DMS53 treated with DMSO at 0.1 percent for 48 hours (cell line): ENCODE results near the gene CAMKMT.

Experiments used
- DNase-seq: peaks from one replicate; lab custom pipeline; 2025; ENCODE audit not compliant: unreplicated experiment; lab: John Stamatoyannopoulos, UW

Gene CAMKMT

DNA sequence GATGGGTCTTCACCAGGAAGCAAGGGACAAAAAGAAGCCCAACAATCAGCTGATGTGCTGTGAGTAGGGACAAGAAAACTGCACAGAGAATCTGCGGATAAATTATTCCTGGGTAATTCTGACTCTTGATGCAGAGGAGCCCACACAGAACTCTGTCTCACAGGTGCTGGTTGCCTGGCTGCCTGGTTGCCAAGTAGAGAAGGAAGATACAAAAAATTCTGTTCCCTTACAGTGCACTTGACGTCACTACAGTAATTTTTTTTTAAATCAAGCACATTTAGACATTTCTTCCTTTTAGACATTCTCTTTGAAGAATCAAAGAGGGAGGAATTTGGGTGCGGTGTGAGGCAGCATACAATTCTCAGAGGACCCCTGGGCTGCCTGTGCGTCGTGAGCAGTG lies 427.7 kb downstream of the CAMKMT start:
- DNase-seq: no peak

DNA sequence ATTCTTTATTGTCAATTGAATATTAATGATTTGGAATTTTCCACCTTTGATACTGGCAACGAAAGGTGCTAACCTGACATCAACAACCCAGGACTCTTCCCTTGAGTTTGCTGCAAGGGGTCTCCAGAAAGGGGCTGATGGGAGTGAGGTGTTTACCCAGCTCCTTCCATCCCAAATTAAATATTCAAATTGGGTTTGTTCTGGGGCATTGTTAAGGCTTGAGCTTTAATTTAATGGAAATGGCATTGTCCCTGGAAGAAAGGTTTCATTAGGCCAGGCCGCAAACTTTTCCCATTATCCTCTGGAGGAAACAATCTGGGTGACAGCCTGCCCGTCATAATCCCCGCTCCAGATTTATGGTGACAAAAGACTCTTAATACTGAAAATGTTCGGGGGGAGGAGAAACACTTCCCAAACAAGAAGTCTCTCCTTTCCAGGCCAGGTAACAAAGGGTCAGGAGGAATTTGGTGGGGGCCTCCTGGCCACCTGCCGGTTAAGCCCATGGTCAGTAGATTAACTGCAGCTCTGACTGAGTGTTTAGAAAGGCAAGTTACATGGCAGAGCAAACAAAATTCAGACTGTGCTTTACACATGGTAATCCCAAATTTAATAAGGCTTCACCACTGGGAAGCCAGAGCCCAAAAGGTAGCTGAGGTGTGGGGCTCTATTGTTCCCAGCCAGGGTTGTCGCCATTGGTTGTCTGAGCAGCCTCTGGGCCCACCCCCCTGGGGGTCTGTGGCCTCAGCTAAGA lies 428.4 kb downstream of the CAMKMT start:
- DNase-seq: no peak

DNA sequence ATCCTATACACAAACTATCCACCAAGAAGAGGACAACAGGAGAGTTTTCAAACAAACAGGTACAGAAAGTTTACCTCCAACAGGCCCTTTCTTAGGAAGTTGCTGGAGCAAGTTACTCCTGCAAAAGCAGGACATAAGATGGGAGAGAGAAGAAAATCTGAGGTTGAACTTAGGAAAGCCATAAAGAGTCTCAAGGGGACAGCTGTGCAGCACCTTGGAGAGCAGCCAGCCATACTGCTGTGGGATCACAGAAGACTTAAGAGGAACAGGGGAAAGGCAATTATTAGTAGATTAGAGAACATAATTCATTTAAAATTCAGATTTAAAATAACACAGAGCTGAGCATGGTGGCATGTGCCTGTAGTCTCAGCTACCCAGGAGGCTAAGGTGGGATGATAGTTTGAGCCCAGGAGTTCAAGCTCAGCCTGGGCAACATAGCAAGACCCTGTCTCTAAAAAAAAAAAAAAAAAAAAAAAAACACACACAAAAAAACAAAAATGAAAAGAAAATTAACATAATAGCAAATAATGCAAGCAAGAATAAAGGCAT lies 431.6 kb downstream of the CAMKMT start:
- DNase-seq: no peak

DNA sequence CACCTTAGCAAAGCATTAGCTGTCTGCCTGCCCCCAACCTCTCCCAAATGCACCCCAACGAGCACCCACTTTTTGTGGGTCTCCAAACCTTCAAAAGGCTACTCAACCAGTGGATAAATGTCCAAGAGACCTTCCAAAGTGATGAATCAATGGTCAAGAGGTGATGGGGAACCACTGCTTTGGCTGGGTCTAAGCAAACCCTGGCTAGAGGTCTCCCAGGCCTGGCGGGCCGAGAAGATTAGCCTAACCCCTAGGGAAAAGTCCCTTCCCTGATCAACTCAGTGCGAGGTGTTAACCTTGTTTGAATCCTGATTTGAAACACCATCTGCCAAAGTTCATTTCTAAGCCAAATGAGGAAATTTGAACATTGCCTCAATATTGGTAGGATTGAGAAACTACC lies 435.0 kb downstream of the CAMKMT start:
- no peak for DNase-seq

DNA sequence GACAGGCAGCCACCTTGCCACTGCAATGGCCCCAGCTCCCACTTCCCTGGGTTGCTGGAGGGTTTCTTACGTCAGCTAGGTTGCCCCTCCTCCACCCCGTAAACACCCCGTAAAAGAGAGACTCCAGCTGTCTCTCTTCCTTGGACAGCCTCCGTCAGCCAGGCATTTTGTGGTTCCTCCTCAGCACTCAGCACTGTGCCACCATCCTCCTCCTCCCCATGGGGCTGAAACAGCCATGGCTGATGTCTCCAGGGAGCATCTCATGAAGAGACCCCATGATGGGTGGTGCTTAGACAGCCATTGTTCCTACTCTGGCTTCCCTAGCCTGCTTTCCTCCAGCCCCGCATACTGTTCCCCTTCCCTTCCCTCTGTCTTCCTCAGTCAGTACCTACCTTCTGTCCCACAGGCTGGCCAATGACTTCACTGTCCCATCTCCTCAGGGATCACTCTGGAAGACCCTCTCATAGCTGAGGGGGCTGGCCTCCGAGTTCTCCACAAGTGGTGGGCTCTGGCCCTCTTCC lies 436.5 kb downstream of the CAMKMT start:
- no peak for DNase-seq

DNA sequence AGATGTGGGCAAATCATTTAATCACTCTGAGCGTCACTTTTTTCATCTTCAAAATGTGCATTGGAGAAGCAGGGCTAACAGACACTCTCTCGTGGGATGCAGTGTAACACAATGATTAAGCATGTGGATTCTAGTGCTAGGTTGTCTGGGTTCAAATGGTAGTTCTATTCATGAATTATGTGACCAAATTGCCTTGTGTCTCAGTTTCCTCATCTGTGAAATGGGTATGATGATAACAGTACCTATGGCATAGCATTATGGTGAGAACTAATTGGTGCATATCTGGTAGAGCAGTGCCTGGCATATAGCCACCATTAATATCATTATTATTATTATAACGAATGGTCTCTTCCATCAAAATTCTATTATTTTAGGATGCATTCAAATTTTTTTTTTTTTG lies 437.4 kb downstream of the CAMKMT start:
- no peak for DNase-seq

DNA sequence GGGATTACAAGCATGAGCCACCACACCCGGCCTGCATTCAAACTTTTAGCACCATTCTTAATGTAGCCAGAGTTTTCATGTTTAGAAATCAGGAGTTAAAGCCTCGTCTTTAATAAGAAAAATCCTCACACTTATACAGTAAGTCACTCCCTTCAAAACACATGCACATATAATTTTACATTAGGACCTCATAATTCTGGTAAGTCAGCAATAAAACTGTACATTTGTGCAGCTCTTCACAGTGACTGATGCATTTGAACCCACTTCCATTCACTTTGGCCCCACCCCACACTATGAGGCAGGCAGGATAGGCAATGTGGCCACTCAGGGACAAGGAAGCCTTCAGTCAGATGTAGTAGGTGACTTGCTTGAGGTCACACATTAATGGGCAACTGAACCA lies 438.0 kb downstream of the CAMKMT start:
- DNase-seq: no peak

DNA sequence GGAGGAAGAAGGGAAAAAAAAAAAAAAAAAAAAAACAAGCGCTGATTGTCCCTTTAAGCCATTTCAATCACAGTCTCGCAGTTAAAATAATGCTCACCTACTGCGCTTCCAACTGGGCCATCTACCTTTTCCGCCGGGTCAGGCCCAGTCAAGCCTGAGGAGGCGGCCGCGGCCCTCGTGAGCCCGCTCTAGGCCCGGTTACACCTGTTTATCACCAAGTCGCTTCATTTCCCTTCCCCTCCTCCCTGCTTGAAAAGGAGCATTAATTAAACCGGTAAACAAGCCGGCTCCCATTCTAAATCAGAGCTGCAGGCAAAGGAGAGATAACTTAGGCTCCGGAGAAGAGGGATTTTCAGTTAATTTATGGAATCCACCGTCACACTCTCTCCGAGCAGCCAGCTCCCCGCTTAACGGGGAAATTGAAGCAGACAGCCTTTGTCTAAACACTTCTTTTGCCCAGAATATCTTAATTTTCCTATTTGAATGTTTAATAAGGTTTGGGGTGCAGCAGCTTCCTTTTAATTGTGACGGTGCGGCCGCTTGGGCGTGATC lies 439.6 kb downstream of the CAMKMT start:
- no peak for DNase-seq

DNA sequence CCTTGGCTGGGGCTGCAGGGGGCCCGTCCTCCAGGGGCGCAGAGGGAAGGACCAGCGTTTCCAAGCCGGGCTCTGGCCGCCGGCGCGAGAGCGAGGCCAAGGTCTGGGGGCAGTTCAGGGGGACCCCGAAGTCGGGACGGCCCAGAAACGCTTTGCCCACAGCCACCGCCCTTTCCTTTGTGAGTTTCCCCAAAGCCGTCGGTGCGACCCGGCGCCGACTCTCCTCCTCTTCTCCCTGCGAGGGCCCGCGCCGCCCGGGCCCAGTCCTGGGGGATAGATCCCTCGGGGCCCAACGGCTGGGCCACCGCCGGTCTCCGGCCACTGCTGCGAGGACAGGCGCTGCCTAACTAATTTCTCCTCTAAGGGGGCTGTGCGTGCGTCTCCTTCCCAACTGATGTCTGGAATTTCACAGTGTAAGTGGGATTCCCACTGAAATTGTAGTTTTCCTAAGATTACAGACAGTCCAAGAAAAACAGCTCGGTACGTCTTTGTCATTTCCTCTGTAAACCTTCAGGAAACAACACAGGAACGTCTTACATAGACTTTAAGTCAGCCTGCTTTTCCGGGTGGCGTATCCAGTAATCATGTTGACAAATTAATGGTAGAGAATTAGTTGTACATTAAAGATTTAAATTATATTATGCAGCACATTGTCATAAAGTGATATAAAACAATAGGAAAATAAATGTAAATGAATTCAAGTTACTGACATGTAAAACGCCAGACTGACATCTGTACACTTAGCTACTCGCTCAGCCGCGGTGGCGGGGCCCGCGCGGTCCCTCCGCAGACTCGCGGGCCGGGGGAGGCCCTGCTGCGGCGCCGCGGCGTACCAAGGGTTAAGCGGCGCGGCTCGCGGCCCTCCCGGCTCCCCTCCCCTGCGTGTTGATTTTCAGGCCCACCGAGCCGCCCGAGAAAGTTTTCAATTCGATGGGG lies 440.4 kb downstream of the CAMKMT start:
- DNase-seq: no peak

DNA sequence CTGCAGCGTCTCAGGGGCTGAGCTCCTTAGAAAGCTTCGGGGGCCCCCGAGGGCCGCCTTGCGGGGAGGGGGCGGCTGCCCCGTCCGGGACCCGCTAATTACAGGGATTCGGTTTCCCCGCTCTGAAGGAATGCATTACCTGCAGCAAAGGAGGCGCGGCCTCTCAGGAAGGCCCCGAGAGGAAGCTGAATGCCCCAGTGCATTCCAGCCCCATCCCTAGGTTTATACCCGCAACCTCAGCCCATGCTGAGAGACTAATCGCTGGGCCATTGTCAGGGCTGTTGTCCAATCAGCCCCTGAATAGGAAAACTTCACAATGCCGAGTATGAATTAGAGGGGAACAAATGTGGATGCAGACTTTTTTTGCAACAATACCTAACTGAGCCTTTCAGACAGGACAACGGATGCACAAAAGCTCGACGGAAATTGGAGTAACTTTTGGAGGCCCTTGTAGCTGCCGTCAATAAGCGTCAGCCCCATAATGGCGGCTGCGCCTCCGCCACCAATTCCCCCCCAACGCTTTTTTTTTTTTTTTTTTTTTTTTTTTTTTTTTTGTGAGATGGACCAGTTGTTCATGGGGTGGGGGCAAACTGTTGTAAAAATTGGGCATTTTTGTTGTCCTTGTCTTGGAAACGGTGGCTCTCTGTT lies 441.2 kb downstream of the CAMKMT start:
- no peak for DNase-seq

DNA sequence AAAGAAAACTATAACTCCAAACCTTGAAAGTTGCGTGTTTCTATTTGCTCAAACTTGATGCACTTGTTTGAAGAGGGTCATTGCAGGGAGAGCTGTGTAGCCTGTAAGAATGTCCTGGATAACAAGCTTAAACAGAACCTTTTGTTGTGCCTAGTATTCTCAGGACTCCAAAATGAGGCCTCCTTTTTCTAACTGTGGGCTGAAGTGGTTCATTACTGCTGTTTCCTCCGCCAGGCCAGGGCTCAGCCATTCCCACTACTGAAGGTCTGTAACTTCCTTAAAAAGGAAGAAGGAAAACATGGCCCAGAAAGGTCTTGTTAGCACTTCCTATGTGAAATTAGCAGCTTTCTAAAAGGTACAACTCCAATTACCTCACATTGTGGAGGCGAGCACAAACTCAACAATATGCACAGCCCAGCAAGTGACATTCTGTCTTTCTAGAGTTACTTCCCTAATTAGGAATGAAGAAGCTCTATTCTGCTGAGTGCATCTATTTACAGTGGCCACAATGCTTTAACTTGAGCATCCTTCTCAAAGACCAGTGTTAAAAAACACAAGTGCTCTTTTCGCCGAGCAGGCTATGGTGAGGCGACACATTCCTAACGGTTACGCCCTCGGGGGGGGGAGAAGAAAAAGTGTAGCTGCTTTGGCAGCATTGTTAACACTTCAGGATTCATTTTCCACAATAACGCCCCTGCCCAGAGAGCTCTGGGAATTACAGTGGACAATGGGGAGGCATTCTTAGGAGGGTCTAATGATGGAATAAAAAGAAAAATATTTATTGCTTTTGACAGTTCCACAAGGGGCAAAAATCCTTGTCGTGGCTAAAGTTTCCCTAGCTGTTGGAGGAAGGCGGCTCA lies 442.9 kb downstream of the CAMKMT start:
- DNase-seq: no peak

DNA sequence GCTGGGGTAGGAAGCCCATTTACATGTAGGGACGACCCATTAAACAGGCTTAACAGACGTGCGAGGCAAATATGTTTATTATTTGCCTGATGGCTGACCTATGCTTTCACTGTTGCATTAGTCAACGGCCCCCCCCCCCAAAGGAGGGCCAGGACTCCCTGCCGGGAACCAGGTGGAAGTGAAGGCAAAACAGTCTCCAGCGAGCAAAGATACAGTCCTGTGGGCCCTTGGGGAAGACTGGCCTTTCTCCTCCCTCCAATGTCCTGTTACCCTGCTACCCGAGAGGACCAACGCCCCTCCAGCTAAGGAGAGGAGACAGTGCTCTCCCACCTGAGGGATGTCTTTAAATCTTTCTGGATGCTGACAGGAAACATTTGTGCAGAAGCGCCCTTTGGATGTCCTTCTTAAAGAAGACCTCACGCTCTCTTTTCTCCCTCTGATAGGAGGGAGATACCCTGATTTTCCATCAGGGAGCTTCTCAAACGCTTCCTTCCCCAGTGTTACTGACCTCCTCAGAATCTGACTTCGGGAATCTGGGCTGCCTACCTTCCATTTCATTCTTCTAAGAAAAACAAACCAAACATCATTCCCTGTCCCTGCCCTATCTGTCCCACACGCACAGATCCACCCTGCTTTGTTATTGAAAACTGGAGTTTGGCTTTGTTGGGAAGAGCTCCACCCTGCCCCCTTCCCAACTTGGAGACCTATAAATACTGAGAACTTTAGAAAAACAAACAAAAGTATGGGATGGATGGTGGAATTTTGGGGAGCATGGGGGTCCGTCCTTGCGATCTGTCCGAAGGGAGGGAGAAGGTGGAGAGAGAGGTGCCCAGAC lies 443.9 kb downstream of the CAMKMT start:
- DNase-seq: no peak

DNA sequence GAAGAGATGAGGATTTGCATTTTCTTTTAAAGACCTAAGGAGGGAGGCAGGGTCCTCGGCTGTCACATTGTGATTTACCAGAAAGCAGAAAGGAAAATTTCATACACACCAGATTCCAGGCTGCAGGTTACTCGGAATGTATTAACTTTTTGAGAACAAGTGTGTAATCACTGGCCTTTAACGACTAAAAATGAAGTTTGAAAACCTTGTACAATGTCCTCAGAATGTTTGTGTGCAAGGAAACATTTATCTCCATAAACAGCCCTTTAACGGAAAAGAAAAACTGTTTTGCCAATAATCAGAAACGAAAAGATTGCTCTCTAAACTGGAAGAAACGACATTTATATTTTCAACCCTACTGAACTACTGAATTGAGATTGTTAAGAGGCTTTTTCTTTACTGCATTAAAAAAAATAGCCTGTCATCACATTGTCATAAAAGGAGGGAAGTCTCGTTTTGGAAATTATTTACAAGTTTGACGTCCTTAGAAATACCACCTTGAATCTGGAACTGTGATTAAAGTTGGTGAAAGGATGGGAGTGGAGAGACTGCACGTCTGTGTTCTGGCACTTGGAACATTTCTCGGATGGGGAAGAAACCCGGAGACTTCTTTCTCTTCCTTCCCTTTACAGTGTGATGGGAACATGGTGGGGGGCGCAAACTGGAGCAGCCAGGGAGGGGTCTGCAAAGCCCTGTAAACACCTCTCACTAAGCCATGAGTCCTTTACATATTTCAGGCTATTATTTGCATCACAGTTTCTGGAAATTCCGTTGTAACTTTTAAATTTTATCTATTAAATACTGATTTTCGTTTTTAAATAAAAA lies 445.7 kb downstream of the CAMKMT start:
- DNase-seq: no peak

DNA sequence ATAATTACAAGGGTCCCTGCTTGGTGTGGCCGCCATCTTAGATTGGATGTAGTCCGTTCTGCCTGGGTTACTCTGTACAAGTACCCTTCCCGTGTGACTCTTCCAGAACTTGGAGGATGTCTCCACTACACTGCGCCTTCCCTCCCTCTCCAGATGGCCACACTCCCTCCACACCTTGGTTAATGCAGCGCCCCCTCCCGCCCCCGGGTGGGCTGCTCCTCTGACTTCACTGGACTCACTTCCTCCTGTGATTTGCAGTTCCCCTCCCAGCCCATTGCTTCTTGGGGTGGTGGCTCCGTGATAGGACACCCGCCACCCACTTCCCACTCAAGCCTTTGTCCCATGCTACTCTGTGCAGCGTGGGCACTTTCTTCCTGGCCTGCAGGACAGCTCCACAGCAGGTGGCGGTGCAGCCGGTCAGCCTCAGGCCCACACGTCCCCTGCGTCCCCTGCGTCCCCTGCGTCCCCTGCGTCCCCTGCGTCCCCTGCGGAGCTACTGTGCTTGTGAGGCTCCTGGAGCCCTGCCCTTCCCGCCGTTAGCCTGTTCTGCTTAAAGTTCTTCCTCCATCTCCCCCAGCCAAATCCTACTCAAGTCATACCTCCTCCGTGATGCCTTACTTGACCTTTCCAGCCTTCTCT lies 449.3 kb downstream of the CAMKMT start:
- no peak for DNase-seq

DNA sequence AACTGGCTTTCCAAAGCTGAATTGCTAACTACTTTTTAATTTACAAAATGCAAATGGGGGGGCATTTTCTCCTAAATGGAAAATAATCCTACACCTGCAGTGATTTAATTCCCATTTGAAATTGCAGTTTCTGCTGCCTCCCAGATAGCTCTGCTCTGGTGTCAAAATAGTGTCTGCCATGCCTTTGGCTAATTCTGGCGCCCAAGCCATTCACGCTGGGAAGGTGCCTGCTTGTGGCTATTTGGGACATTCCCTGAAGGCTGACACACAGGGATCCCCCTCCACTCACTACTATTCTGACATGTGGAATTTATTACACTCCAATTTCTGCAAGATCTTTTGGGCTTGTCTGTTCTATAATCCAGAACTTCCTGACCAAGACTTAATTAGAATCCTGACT lies 451.4 kb downstream of the CAMKMT start:
- DNase-seq: no peak

DNA sequence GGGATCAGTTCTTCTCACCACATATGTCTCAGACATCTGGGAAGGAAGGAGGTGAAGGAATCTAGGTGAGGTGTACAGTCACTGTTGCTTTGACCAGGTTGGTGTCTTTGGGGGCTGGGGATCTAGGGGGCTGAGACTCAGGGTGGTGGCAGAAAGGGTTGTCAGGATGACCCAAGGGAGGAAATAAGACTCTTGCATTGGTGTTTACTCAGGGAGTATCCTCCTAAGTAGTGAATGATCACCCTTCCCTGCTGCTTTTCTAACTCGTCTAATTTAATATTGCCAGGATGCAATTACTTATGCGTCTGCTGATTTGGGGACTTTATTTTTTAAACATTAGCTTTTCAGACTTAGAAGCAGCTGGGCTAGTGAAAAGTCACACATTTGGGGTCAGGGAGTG lies 451.9 kb downstream of the CAMKMT start:
- DNase-seq: no peak

DNA sequence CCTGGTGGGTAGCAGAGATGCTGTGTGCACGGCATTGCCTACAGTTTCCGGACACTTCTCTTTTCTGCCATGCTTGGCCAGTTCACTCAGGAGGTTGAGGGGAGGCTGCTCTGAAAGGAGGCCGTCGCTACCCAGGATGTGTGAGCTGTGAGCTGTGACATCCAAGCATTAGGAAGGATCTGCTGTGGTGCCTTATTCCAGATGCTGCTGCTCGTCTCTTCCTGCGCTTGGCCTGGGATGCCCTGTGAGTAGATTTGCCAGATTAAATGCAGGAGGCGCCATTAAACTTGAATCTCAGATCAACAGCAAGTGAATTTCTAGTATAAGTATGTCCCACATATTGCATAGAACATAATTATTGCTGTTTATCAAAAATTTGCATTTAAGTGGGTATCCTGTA lies 455.5 kb downstream of the CAMKMT start:
- DNase-seq: no peak
